Mesenteric fat pad (tissue), 1 donor: Measurements from ENCODE around the gene AEN. TPM values are rescaled to one million over a fixed set of nuclear protein-coding genes. Genes with fewer than 3 reads are reported as not detected.

Source experiments
- DNase-seq: peaks from one replicate; pipeline ENCODE4 v3.0.0-alpha.2; 2020; ENCODE audit warnings: low spot score
- long read RNA-seq: library from polyadenylated mRNA; unstranded; transcript quantifications from one replicate; pipeline ENCODE4 v2.0.0, GENCODE V29; 2020
- total RNA-seq: library from RNA; stranded (reverse); fragmentation: NEBNext Ultra II Directional; extraction: Animal tissue kit (Norgen Biotek cat#: 25700); gene quantifications from one replicate; pipeline ENCODE4 v1.2.1, GENCODE V29; 2021
- donor health status: DM: yes; HTN: yes; CAD: no.

Gene AEN, protein sequence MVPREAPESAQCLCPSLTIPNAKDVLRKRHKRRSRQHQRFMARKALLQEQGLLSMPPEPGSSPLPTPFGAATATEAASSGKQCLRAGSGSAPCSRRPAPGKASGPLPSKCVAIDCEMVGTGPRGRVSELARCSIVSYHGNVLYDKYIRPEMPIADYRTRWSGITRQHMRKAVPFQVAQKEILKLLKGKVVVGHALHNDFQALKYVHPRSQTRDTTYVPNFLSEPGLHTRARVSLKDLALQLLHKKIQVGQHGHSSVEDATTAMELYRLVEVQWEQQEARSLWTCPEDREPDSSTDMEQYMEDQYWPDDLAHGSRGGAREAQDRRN
- 23.3 TPM for total RNA-seq
- long read RNA-seq, full-length matches to known transcripts: 52 of 83 reads
- long read RNA-seq, partial matches to known transcripts: 26 of 83 reads
- long read RNA-seq, other reads (novel, unspliced or antisense): 5 of 83 reads

DNA sequence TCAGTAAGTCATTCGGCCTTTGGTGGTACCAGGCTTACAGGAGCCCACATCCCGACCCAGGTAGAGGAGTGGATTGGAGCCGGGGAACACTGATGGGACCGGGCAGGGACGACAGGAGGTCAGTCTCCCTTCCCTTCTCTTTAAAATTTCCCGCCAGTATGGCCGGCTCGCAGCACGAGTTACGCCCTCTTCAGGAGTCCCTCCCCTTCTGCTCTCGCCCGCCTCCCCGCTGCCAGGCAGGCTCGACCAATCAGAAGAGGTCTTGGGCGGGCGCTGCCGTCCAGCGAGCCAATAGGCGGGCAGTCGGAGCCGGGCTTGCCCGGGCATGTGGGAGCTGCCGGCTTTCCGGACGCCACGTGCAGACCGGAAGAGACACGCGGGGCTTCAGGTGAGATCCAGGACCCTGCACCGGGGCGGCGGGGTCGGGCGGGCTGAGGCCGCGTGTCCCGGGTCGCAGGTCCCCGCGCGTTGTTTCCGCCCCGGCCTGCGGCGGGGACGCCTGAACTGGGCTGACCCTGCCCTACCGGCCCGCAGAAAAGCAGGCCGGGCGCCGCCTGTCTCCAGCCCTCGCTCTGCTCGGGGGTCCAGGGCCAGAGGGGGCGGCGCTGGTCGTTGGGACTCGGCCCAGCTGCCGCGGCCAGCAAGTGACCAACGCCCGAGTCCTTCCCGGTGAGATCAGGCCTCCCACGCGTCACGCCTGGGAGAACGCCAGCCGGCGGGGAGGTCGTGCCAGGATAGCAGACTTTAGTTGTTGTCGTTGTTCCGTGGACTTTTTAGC is at the start of gene AEN:
Gene AEN (plus strand): TSS at position 346 of the 778 bp plus-strand sequence. CDS start 4,870 bp downstream, outside the sequence.
- DNase-seq: peak; percentile 98

DNA sequence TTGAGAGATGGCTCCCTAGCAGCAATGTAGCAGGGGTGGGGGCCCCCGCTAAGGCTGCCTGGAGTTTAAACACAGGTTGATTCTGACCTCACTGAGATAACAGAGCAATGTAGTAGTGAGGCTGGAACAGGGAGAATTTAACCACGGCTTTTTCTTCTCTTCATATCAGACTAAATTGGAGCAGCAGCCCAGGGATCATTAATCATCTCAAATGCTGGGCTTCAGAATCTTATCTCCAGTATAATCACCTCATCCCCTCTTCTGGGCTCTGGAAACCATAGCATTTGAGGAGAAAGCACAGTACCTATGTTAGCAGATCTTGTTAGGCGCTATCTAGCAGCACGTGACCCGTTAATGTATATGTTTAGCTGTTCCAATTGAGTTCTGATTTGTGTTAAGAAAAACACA is 49.3 kb upstream of the AEN start:
- no peak for DNase-seq

DNA sequence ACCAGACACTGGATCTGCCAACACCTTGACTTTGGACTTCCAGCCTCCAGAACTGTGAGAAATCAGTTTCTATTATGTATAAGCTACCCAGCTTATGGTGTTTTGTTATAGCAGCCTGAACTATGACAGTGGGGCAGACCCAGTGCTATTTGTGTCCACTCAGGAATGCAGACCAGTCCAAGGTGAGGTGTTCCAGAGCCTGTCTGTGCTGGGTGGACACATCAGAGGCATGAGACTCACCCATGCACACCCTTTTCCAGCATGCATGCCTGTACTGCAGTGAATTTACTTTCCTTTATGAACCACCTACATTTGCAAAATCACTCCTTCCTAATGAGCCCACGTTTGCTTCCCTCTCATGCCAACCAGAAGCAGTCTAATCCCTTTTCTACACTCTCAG is 47.1 kb upstream of the AEN start:
- no peak for DNase-seq

DNA sequence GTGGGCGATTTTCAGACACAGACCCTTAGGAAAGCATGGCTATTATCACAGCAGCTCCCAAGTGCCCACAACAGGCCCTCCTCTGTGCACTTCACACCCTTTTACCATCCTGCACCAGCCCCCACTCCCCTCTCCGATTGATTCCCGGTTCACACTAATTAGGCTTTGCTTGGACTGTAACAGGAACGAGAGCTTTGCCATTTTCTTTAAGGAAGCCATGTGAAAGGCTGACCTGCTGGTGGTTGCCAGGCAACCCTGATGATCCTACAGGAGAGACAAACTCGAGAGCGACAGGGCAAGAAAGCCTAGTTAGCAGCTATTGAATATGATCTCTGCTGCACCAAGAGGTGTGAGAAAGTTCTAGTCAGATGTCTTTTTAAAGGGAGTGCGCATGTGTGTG is 46.5 kb upstream of the AEN start:
- DNase-seq: no peak

DNA sequence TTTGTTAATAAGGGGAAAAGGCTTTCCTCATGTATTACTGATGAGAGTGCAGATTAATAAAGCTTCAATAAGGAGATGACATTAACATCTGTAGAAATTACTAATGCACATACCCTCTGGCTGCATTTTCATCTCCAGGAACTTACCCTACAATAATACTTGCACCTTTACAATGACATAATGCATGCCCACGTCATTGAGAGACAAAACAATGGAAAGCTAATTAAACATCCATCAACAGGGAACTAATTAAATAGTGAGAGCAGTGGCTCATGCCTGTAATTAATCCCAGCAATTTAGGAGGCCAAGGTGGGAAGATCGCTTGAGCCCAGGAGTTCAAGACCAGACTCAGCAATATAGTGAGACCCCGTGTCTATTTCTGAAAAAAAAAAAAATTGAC is 41.8 kb upstream of the AEN start:
- DNase-seq: no peak

DNA sequence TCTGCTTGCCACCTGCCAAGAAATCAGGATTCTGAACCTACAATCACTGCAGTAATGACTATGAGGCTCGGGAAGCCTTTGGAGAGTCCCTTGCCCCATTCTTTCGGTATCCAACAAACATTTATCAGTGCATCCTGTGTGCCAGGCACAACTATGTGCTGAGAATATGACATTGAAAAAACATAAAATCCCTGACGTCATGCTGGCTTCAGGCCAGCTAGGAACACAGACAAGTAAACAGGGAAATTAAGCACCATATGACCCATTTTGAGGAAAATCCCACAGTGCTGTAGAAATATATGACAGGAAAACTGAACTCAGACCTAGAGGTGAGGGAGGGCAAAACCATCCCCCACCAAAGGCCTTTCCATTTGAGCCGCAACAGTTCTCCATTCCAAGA is 40.6 kb upstream of the AEN start:
- no peak for DNase-seq

DNA sequence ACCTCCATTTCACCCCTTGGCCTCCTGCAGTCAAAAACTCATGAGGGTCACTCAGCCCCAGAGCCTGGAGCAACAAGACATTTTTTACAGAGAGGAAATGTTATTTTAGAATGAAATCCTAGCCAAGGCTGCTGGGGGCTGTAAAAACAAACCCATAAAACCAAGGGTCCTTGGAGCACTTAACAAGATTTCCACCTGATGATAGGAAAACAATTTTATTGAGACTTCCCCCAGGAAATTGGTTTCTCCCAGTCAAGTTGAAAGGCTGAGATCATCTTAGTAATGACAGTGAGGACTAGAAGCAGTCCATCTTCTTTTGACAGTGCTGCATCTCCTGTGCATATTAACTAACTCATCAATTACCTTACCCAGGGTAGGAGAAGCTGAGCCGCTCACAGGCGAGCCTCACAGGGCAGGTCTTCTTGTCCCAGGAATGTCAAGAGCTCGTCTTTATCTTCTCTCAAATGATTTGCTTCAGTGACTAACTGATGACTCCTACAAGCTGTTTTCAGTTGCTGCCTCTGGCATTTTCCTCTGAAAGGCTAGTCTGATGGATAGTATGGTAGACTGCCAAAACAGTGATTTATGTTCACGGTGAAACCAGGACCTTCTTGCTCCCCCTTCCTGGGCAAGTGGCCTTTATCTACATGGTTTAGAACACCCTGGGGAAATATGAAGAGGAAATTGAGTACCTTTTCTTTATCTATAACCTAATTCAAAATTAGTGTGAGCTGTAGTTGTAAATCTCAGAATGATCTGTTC is 34.6 kb upstream of the AEN start:
- DNase-seq: no peak

DNA sequence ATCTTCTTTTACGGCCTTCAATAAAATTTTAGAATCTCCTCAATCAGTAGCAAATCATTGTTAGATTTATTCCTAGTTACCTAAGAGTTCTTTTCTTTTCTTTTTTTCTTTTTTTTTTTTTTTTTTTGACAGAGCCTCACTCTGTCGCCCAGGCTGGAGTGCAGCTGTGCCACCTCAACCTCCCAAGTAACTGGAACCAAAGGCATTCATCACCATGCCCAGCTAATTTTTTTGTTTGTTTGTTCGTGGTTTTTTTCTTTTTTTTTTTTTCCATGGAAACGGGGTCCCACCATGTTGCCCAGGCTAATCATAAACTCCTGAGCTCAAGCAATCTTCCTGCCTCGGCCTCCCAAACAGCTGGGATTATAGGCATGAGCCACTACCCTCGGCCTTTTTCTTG is 30.4 kb upstream of the AEN start:
- no peak for DNase-seq

DNA sequence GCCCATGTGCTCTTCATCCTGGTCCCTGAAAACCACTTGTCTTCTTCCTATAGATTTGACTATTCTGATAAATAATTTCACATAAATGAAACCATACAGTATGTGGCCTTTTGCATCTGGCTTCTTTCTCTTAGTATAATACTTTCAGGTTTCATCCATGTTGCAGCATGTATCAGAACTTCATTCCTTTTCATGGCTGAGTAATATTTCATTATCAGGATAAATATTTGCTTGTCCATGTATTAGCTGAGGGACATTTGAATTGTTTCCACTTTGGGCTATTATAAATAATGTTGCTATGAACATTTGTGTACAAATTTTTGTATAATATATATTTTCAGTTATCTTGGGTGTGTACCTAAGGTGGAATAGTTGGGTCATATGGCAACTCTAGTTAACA is 29.8 kb upstream of the AEN start:
- DNase-seq: no peak

DNA sequence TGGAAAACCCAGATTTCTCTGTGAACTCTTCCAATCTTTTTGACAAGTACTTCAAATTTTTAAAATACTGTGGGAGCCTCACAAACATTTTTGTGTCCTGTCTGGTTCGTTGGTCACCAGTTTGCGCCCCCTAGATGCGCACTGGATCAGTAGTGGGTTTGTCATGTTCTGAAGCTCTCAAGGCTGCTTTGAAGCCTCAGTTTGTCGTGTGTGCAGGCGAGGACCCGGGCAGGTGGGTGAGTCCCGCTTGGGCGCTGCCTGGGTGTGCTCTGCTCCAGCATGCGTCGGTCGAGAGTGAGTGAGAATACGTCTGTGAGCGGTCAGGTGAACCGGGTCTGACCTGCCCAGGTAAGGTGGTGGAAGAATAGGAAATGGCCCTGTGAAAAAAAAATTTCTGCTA is 17.3 kb upstream of the AEN start:
- no peak for DNase-seq

DNA sequence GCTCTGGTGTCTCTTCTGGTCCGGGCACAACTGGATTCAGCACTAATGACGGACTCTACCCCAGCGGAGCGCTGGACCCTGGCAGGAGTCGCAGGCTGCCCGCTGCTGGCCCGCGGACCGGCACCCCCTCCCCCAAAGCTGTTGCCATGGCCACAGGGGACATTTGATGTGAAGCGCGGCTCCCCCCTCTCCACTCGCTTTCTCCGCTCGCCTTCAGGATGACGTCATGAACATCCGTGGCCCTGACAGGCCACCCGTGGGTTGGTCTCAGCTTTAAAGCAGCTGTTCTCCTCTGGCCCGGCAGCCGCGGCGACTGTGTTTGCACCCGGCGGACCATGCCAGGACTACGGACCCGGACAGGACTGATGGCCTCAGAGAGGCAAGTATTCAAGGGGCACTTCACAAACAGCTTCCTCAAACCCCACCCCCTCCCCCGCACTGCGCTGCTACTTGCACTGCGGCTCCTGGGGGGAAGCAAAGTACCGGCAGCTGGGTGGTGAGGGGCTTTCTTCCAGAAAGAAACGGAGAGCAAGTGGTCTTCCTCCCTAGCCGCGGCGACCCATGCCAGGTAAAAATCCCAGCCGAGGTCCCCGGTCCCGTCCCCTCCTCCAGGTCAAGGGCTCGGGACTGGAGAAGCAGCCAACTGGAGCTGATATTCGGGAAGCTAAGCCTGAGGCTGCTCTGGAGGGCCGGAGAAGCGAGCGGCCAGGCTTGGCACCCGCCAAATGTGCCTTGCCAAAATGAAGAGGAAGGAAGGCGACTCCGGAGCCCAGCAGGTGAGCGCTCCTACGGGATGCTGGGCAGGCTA is 16.6 kb upstream of the AEN start:
- no peak for DNase-seq

DNA sequence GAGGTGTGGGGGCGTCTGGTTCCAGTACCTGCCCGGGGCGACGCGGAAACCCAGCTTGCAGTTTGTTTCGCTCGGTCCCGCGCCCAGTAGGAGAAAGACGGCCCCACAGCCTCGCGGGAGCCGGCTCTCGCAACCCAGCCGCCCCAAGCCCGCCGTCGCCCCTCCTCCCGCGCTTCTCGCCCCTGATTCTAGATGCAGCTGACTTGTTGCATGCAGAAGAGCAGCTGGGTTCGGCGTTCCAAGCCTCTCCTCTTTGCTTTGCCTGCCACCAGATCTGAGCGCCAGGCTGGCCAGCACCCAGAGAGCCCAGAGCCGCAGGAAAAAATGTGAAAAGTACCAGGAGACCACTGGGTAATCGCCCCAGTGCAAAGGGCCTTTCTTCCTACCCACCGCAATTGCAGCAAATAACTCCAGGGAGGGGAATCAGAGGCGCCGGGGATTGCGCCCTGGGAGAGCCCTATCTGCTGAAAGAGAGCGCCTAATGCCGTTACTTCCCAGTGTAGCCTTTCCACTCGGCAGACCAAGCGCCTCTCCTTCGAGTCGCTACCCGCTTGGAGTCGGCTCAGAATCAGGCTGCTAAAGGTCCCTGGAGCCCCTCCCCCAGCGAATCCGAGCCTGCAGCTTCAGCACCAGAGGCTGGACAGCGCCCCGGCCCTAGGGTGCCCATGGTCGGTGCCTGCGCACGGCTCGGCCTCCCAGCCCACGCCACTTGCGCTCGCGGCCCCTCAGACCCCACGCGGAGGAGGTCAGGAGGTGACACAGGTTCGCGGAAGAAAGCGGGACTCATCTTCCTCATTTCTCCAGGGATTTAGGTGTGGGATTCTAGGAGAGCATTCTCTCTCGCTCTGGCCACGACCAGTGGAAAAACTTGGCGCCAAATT is 15.7 kb upstream of the AEN start:
- DNase-seq: no peak

DNA sequence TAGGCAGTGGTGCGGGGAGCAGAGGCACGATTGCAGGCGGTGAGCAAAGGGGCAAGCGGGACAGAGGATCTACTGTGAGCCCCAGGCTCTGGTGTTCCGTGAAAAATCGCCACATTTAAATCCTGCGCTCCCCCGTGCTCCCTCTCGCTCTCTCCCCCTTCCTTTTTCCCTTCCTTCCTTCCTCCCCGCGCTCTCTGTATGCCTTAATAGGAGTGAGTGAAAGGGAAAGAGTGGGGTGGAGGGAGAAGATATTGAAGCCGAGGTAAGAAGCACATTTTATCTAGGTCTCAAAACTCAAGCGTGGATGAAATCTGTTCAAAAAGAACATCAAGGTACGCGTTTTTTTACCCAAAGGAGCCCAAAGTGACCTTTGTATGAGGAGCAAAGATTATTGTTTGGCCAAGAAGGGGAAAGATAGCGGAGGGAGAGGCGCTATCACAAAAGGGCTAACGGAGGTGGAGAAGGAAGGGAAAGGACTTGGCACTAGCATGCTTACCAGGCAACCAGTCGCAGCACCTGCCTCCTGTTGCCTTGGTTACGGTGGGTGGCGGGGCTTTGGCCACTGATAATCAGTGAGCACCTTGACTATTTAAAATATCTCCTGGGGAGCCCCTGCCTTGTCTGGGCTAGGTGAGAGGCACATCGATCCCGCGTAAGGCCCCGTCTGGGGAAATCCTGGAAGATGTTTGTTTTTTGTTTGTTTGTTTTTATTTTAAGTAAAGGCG is 14.9 kb upstream of the AEN start:
- DNase-seq: no peak

DNA sequence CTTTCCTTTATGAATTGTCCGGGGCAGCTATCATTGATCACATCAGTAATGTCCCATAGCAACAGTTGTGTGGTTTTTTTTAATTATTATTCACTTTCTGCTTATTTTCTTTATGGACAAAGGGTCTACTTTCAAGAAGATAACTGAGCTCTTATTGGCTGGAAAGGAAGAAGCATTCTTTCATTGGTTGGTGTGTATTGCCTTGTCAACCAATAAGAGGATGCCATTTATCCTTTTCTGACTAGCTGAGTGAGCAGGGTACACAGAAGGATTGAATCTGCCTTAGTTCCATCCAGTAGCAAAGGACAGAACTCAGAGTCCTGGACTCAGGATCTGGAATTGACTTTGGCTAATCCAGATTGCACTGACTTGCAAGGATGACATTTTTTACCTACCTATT is 13.2 kb upstream of the AEN start:
- no peak for DNase-seq

DNA sequence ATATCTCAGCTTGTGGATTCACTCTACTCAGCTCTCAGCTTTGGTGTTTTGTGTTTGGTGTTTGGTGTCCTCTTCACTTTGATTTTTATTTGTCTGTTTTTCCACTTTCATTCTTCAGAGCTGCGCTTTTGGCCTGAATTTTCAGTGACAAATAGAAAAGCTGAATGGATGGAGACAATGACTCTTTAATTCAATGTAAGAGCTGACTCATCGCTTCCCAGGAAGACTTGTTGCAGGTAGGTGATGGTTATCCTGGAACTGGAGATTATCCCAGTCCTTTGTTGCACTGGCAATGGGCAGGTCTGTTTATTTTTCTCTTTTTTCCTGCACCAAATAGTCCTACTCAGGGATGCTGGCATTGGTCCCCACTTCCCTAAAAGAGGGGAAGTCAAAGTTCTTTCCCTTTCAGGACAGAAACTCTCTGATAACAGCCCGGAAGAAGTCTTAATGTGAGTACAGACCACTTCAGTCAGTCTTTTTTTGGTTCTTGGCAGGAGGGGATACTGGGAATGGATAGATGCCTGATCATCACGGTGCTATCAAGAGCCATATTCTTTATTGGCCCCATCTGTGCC is 12.4 kb upstream of the AEN start:
- DNase-seq: no peak

DNA sequence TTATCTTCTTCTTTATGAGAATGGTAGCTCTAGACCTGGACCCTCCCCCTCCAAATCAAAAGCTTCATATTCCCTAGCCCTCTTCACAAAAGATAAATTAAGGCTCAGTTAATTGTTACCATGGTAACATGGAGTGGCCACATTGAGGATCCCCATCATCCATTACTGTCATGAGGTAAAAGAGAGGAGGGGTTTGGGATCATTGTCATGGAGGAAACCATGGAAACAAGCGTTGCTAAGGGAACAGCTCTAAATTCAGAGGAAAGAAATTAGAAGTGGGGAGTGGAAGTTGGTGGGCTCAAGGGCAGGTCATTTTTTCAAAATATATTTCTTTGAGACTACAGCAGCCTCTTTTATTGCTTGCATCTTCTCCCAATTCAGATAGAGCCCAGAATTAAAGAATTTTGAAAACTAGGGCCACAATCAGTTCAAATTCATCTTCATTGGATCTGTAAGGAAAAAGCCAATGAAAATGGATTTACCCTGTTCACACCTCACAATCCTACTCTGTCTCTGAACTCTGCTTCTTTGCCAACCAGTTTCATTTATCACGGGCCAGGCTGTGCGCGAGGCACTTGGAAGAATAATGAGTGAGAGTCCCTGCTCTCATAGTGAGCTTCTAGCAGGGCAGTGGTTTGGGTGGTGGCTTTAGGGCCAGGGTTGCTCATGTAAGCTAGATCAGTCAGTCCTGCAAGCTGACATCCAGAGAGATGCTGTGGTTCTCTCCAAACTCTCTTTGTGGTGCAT is 11.6 kb upstream of the AEN start:
- DNase-seq: no peak

DNA sequence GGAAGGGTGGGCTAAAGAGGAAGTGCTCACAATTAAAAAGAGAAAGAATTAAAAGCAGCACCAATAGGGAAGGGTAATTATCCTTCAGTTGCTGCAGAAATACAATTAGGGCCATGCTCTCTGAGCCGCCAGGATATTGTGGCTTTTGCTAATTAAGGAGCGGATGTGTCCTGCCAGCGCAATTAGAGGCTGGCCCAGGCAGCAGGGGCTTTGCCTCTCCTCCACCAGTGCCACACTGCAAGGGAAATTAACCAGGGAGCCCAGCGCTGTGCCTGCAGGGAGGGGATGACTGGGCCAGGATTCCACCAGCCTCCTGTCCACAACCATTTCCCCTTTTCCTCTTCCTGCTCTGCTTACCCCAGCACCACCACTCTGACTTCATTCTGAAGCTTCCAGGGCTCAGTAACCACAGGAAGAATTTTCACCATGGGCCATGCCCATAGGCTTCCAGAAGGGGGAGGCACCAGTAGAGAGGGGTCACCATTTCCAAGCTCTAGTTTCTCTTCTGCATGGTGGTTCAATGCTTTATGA is 10.4 kb upstream of the AEN start:
- no peak for DNase-seq
